WTC11 (cell line): ENCODE data around the gene SF3B4. TPM values are rescaled to one million over a fixed set of nuclear protein-coding genes. Genes with fewer than 3 reads are reported as not detected.

ENCODE experiments used
- CREB1 ChIP-seq: sonication (generic); formaldehyde crosslinking; IDR thresholded peaks from 2 replicates; pipeline ENCODE4 v1.8.0; 2023; ENCODE audit warnings: mild to moderate bottlenecking, missing genetic modification reagents
- GABPB1 ChIP-seq: sonication (generic); formaldehyde crosslinking; IDR thresholded peaks from 2 replicates; pipeline ENCODE4 v1.8.1; 2023; ENCODE audit warnings: mild to moderate bottlenecking, missing genetic modification reagents
- HMGA2 ChIP-seq: fragments of 250-450 bp; sonication (Bioruptor Pico); IDR thresholded peaks from 2 replicates; pipeline ENCODE4 v1.4.0; 2021; ENCODE audit warnings: mild to moderate bottlenecking, moderate library complexity
- IRF2 ChIP-seq: sonication (generic); formaldehyde crosslinking; IDR thresholded peaks from 2 replicates; pipeline ENCODE4 v1.8.0; 2022; ENCODE audit warnings: low read depth, missing genetic modification reagents, borderline replicate concordance
- NFE2L1 ChIP-seq: sonication (generic); formaldehyde crosslinking; IDR thresholded peaks from 2 replicates; pipeline ENCODE4 v1.8.1; 2023; ENCODE audit warnings: missing genetic modification reagents
- NR2C2 ChIP-seq: sonication (generic); formaldehyde crosslinking; IDR thresholded peaks from 2 replicates; pipeline ENCODE4 v1.8.0; 2022; ENCODE audit warnings: mild to moderate bottlenecking, missing genetic modification reagents
- TEAD4 ChIP-seq: sonication (generic); formaldehyde crosslinking; IDR thresholded peaks from 2 replicates; pipeline ENCODE4 v1.8.0; 2022; ENCODE audit warnings: mild to moderate bottlenecking, missing genetic modification reagents
- ZNF138 ChIP-seq: sonication (generic); formaldehyde crosslinking; conservative IDR thresholded peaks from 2 replicates; pipeline ENCODE4 v1.8.1; 2022; ENCODE audit warnings: mild to moderate bottlenecking, moderate library complexity, missing genetic modification reagents
- ZNF232 ChIP-seq: sonication (generic); formaldehyde crosslinking; IDR thresholded peaks from 2 replicates; pipeline ENCODE4 v1.8.0; 2022; ENCODE audit warnings: mild to moderate bottlenecking, missing genetic modification reagents
- ZNF416 ChIP-seq: fragments of 250-450 bp; sonication (Bioruptor Pico); IDR thresholded peaks from 2 replicates; pipeline ENCODE4 v1.9.0; 2021; ENCODE audit warnings: mild to moderate bottlenecking, inconsistent platforms
- total RNA-seq: library from RNA; stranded (reverse); gene quantifications from 3 replicates; pipeline ENCODE4 v1.2.3, GENCODE V29; 2021
- TF ChIP-seq, protein P1 (sequence below): fragments of 250-450 bp; sonication (Bioruptor Pico); conservative IDR thresholded peaks from 2 replicates; pipeline ENCODE4 v1.9.0; 2021; ENCODE audit warnings: mild to moderate bottlenecking
- TF ChIP-seq, protein P2 (sequence below): fragments of 250-450 bp; sonication (Bioruptor Pico); IDR thresholded peaks from 2 replicates; pipeline ENCODE4 v1.9.0; 2021; ENCODE audit warnings: mild to moderate bottlenecking, borderline replicate concordance
- TF ChIP-seq, protein P3 (sequence below): sonication (generic); formaldehyde crosslinking; IDR thresholded peaks from 2 replicates; pipeline ENCODE4 v1.8.1; 2022; ENCODE audit warnings: missing genetic modification reagents, borderline replicate concordance
- TF ChIP-seq, protein P4 (sequence below): fragments of 250-450 bp; sonication (Bioruptor Pico); IDR thresholded peaks from 2 replicates; pipeline ENCODE4 v2.1.2; 2022; ENCODE audit warnings: mild to moderate bottlenecking, moderate library complexity
- TF ChIP-seq, protein P5 (sequence below): sonication (generic); formaldehyde crosslinking; IDR thresholded peaks from 2 replicates; pipeline ENCODE4 v1.8.1; 2023; ENCODE audit warnings: mild to moderate bottlenecking, missing genetic modification reagents, borderline replicate concordance
- TF ChIP-seq, protein P6 (sequence below): sonication (generic); formaldehyde crosslinking; IDR thresholded peaks from 2 replicates; pipeline ENCODE4 v1.8.1; 2022; ENCODE audit warnings: low read depth, mild to moderate bottlenecking, moderate library complexity, missing genetic modification reagents, borderline replicate concordance
- TF ChIP-seq, protein P7 (sequence below): fragments of 250-450 bp; sonication (Bioruptor Pico); IDR thresholded peaks from 2 replicates; pipeline ENCODE4 v1.9.0; 2021; ENCODE audit warnings: mild to moderate bottlenecking
- TF ChIP-seq, protein P8 (sequence below): sonication (generic); formaldehyde crosslinking; IDR thresholded peaks from 2 replicates; pipeline ENCODE4 v1.8.1; 2023; ENCODE audit warnings: mild to moderate bottlenecking, missing genetic modification reagents, moderate library complexity

The SF3B4 gene
- total RNA-seq, 1 experiment from 2014 or later: 90.1 TPM

DNA sequence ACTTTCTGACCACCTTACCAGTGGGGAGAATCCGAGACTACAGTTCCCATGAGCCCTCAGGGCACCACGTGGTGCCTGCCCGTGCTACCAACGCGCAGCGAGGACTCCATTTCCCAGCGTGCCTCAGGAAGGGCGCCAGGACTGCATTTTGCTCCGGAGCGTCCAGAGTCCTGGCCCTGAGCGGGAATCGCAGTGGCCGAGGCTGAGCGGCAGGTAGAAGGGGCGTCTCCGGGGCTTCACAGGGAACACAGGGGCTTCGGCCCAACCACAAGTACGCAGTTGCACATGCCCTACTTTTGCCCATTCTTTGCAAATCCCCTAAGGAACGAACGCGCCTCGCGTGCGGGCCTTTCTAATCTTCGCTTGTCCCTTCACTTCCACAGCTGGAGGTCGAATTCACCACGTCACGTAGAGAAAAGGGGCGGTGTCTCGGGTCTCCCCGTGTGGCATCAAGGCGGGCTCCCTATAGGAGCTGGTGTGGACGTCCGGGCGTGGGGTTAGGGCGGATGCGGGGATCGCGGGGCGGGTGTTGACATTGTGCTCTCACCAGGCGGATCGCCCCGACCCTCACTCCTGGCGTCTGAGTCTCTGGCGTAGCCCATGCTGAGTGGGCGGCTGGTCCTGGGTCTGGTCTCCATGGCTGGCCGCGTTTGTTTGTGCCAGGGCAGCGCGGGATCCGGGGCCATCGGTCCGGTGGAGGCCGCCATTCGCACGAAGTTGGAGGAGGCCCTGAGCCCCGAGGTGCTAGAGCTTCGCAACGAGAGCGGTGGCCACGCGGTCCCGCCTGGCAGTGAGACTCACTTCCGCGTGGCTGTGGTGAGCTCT is 27.9 kb downstream of the SF3B4 start, which contains the start of gene BOLA1 (continued):
- TF ChIP-seq, protein P1, sequence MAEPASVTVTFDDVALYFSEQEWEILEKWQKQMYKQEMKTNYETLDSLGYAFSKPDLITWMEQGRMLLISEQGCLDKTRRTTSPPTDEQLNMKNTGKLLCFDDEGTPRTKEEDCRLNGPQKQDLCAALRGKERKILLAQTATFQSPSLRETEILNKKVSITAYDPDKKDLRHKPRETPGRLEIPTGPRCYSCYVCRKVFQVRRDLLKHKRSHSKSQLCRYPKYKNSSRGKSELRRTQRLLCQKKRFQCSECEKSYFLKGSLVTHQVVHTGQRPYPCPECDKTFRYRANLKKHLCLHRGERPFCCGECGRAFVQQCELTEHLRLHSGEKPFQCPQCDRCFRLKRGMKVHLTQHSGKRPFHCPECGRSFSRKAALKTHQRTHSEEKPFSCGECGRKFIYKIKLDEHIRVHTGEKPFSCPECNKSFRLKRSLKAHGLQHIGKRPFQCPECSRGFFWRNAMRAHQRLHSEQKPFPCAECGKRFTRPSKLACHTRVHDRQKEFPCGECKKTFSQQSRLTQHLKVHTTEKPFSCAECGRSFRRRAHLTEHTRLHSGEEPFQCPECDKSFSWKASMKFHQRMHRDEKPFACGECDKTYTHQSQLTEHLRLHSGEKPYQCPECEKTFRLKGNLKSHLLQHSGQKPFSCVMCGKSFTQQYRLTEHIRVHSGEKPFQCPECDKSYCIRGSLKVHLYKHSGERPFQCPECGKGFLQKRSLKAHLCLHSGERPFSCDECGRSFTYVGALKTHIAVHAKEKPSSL (CRISPR knock-in tag): no peak
- TF ChIP-seq, protein P2, sequence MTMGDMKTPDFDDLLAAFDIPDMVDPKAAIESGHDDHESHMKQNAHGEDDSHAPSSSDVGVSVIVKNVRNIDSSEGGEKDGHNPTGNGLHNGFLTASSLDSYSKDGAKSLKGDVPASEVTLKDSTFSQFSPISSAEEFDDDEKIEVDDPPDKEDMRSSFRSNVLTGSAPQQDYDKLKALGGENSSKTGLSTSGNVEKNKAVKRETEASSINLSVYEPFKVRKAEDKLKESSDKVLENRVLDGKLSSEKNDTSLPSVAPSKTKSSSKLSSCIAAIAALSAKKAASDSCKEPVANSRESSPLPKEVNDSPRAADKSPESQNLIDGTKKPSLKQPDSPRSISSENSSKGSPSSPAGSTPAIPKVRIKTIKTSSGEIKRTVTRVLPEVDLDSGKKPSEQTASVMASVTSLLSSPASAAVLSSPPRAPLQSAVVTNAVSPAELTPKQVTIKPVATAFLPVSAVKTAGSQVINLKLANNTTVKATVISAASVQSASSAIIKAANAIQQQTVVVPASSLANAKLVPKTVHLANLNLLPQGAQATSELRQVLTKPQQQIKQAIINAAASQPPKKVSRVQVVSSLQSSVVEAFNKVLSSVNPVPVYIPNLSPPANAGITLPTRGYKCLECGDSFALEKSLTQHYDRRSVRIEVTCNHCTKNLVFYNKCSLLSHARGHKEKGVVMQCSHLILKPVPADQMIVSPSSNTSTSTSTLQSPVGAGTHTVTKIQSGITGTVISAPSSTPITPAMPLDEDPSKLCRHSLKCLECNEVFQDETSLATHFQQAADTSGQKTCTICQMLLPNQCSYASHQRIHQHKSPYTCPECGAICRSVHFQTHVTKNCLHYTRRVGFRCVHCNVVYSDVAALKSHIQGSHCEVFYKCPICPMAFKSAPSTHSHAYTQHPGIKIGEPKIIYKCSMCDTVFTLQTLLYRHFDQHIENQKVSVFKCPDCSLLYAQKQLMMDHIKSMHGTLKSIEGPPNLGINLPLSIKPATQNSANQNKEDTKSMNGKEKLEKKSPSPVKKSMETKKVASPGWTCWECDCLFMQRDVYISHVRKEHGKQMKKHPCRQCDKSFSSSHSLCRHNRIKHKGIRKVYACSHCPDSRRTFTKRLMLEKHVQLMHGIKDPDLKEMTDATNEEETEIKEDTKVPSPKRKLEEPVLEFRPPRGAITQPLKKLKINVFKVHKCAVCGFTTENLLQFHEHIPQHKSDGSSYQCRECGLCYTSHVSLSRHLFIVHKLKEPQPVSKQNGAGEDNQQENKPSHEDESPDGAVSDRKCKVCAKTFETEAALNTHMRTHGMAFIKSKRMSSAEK (CRISPR knock-in tag): no peak
- TF ChIP-seq, protein P3, sequence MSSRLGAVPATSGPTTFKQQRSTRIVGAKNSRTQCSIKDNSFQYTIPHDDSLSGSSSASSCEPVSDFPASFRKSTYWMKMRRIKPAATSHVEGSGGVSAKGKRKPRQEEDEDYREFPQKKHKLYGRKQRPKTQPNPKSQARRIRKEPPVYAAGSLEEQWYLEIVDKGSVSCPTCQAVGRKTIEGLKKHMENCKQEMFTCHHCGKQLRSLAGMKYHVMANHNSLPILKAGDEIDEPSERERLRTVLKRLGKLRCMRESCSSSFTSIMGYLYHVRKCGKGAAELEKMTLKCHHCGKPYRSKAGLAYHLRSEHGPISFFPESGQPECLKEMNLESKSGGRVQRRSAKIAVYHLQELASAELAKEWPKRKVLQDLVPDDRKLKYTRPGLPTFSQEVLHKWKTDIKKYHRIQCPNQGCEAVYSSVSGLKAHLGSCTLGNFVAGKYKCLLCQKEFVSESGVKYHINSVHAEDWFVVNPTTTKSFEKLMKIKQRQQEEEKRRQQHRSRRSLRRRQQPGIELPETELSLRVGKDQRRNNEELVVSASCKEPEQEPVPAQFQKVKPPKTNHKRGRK (CRISPR knock-in tag): no peak
- TF ChIP-seq HMGA2 (CRISPR knock-in tag): no peak
- TF ChIP-seq ZNF416 (CRISPR knock-in tag): no peak
- TF ChIP-seq CREB1: 0 out of 2 replicates have a peak, but pooled peaks have one; percentile 19
- TF ChIP-seq NR2C2 (CRISPR knock-in tag): no peak
- TF ChIP-seq, protein P4, sequence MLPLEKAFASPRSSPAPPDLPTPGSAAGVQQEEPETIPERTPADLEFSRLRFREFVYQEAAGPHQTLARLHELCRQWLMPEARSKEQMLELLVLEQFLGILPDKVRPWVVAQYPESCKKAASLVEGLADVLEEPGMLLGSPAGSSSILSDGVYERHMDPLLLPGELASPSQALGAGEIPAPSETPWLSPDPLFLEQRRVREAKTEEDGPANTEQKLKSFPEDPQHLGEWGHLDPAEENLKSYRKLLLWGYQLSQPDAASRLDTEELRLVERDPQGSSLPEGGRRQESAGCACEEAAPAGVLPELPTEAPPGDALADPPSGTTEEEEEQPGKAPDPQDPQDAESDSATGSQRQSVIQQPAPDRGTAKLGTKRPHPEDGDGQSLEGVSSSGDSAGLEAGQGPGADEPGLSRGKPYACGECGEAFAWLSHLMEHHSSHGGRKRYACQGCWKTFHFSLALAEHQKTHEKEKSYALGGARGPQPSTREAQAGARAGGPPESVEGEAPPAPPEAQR: no peak
- TF ChIP-seq, protein P5, sequence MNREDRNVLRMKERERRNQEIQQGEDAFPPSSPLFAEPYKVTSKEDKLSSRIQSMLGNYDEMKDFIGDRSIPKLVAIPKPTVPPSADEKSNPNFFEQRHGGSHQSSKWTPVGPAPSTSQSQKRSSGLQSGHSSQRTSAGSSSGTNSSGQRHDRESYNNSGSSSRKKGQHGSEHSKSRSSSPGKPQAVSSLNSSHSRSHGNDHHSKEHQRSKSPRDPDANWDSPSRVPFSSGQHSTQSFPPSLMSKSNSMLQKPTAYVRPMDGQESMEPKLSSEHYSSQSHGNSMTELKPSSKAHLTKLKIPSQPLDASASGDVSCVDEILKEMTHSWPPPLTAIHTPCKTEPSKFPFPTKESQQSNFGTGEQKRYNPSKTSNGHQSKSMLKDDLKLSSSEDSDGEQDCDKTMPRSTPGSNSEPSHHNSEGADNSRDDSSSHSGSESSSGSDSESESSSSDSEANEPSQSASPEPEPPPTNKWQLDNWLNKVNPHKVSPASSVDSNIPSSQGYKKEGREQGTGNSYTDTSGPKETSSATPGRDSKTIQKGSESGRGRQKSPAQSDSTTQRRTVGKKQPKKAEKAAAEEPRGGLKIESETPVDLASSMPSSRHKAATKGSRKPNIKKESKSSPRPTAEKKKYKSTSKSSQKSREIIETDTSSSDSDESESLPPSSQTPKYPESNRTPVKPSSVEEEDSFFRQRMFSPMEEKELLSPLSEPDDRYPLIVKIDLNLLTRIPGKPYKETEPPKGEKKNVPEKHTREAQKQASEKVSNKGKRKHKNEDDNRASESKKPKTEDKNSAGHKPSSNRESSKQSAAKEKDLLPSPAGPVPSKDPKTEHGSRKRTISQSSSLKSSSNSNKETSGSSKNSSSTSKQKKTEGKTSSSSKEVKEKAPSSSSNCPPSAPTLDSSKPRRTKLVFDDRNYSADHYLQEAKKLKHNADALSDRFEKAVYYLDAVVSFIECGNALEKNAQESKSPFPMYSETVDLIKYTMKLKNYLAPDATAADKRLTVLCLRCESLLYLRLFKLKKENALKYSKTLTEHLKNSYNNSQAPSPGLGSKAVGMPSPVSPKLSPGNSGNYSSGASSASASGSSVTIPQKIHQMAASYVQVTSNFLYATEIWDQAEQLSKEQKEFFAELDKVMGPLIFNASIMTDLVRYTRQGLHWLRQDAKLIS (CRISPR knock-in tag): no peak
- TF ChIP-seq ZNF138 (CRISPR knock-in tag): peak; percentile 48; the same call in 1 of the 2 replicates
- no peak for TF ChIP-seq GABPB1 (CRISPR knock-in tag)
- TF ChIP-seq, protein P6, sequence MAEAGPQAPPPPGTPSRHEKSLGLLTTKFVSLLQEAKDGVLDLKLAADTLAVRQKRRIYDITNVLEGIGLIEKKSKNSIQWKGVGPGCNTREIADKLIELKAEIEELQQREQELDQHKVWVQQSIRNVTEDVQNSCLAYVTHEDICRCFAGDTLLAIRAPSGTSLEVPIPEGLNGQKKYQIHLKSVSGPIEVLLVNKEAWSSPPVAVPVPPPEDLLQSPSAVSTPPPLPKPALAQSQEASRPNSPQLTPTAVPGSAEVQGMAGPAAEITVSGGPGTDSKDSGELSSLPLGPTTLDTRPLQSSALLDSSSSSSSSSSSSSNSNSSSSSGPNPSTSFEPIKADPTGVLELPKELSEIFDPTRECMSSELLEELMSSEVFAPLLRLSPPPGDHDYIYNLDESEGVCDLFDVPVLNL: no peak
- TF ChIP-seq IRF2 (CRISPR knock-in tag): no peak
- no peak; the same call in 1 of the 2 replicates for TF ChIP-seq NFE2L1
- TF ChIP-seq, protein P7, sequence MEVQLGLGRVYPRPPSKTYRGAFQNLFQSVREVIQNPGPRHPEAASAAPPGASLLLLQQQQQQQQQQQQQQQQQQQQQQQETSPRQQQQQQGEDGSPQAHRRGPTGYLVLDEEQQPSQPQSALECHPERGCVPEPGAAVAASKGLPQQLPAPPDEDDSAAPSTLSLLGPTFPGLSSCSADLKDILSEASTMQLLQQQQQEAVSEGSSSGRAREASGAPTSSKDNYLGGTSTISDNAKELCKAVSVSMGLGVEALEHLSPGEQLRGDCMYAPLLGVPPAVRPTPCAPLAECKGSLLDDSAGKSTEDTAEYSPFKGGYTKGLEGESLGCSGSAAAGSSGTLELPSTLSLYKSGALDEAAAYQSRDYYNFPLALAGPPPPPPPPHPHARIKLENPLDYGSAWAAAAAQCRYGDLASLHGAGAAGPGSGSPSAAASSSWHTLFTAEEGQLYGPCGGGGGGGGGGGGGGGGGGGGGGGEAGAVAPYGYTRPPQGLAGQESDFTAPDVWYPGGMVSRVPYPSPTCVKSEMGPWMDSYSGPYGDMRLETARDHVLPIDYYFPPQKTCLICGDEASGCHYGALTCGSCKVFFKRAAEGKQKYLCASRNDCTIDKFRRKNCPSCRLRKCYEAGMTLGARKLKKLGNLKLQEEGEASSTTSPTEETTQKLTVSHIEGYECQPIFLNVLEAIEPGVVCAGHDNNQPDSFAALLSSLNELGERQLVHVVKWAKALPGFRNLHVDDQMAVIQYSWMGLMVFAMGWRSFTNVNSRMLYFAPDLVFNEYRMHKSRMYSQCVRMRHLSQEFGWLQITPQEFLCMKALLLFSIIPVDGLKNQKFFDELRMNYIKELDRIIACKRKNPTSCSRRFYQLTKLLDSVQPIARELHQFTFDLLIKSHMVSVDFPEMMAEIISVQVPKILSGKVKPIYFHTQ: no peak
- TF ChIP-seq, protein P8, sequence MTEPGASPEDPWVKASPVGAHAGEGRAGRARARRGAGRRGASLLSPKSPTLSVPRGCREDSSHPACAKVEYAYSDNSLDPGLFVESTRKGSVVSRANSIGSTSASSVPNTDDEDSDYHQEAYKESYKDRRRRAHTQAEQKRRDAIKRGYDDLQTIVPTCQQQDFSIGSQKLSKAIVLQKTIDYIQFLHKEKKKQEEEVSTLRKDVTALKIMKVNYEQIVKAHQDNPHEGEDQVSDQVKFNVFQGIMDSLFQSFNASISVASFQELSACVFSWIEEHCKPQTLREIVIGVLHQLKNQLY (CRISPR knock-in tag): no peak
- no peak for TF ChIP-seq TEAD4 (CRISPR knock-in tag)
- no peak for TF ChIP-seq ZNF232
